Thymus (tissue), 11 donors: Measurements from ENCODE around the gene CX3CL1. TPM values are rescaled to one million over a fixed set of nuclear protein-coding genes. Genes with fewer than 3 reads are reported as not detected.
"Not testable (repeated sequence)": the region's sequence is repeated elsewhere in the genome, so short reads cannot be mapped to it uniquely, and the experiment has no call there.

Experiments used
- DNase-seq, 9 donors: peaks; one replicate each; pipeline ENCODE4 v3.0.0-alpha.2; 2013; ENCODE audit warnings: low spot score in 9 of 9, low read depth in 6 of 9, missing footprints in 1 of 9
- H3K27ac ChIP-seq, 2 donors: one replicate each; pipeline ENCODE4 v1.5.1; 2013; ENCODE audit warnings: control low read depth in 1 of 2, low read depth in 1 of 2, low read length in 1 of 2, mild to moderate bottlenecking in 1 of 2, moderate library complexity in 1 of 2
- H3K27me3 ChIP-seq, 2 donors: one replicate each; pipeline ENCODE4 v1.5.1; 2013; ENCODE audit warnings: low read length in 1 of 2; ENCODE audit not compliant: control insufficient read depth in 2 of 2, insufficient read depth in 1 of 2
- H3K36me3 ChIP-seq, 2 donors: one replicate each; pipeline ENCODE4 v1.5.1; 2013; ENCODE audit warnings: low read length in 1 of 2, mild to moderate bottlenecking in 1 of 2, moderate library complexity in 1 of 2; ENCODE audit not compliant: control insufficient read depth in 2 of 2, insufficient read depth in 2 of 2
- H3K4me1 ChIP-seq, 2 donors: one replicate each; pipeline ENCODE4 v1.5.1; 2013; ENCODE audit warnings: low read length in 2 of 2; ENCODE audit not compliant: control insufficient read depth in 2 of 2, insufficient read depth in 2 of 2
- H3K4me3 ChIP-seq, 2 donors: one replicate each; pipeline ENCODE4 v1.5.1; 2013; ENCODE audit warnings: low read length in 2 of 2, control low read depth in 1 of 2, mild to moderate bottlenecking in 1 of 2
- H3K9me3 ChIP-seq, 2 donors: one replicate each; pipeline ENCODE4 v1.5.1; 2013; ENCODE audit warnings: low read length in 1 of 2, mild to moderate bottlenecking in 1 of 2; ENCODE audit not compliant: control insufficient read depth in 2 of 2, insufficient read depth in 1 of 2
- WGBS: extraction: QIAGEN DNeasy Blood & Tissue Kit; methylation state at CpG from one replicate; pipeline ENCODE4 v1.1.7; 2013; 5-methylcytosine and 5-hydroxymethylcytosine counted together
- polyA plus RNA-seq: library from polyadenylated mRNA; stranded (reverse); fragments of 200-250 nt; gene quantifications from one replicate; pipeline ENCODE4 v1.2.3, GENCODE V29; 2013
- total RNA-seq: library from RNA; stranded (reverse); fragments of 120-200 nt; gene quantifications from one replicate; pipeline ENCODE4 v1.2.4, GENCODE V29; 2013
- donor health status: healthy.

The CX3CL1 gene
- total and polyA plus RNA-seq, 2 donors, result 1.4 to 7.2 TPM

- no peaks in the 10 kb centered on the region for H3K36me3 ChIP-seq
- no peak for DNase-seq
- peaks cover 0 to 4% of the 10 kb centered on the region in 2 donors for H3K27me3 ChIP-seq
- 66% methylated on average over 8 of the region's 8 CpGs for WGBS
- H3K4me3 ChIP-seq, result no peak overlapping the region
- peaks cover 0 to 5% of the 10 kb centered on the region in 2 donors for H3K4me1 ChIP-seq
- H3K9me3 ChIP-seq, result no peaks in the 10 kb centered on the region
- H3K27ac ChIP-seq, result no peak overlapping the region
Observed at GRCh38 chr16:57341441-57342303, 30.6 kb upstream of the CX3CL1 start.

- WGBS, result 95% methylated on average over 9 of the region's 9 CpGs
- H3K36me3 ChIP-seq, H3K27me3 ChIP-seq, H3K9me3 ChIP-seq, DNase-seq, H3K27ac ChIP-seq, H3K4me1 ChIP-seq, H3K4me3 ChIP-seq: not testable (repeated sequence)
Observed at GRCh38 chr16:57342606-57343005, 29.7 kb upstream of the CX3CL1 start.

- Histone ChIP-seq H3K27ac (no peak overlapping the region), H3K4me1 (peaks cover 0 to 5% of the 10 kb centered on the region in 2 donors), H3K9me3 (no peaks in the 10 kb centered on the region), H3K27me3 (peaks cover 0 to 12% of the 10 kb centered on the region in 2 donors), H3K4me3 (no peak overlapping the region), H3K36me3 (no peaks in the 10 kb centered on the region)
- WGBS, result 89% methylated on average over 7 of the region's 7 CpGs
- DNase-seq, result no peak
Observed at GRCh38 chr16:57343221-57343620, 29.1 kb upstream of the CX3CL1 start.

- not testable (repeated sequence) for H3K9me3 ChIP-seq, DNase-seq, H3K36me3 ChIP-seq, H3K4me1 ChIP-seq, H3K27ac ChIP-seq, H3K4me3 ChIP-seq
- peaks cover 4 to 20% of the 10 kb centered on the region in 2 donors for H3K27me3 ChIP-seq
- WGBS, result 96% methylated on average over 5 of the region's 5 CpGs
Observed at GRCh38 chr16:57344094-57344493, 28.2 kb upstream of the CX3CL1 start.

GRCh38 chr16:57345021-57345420 is 27.3 kb upstream of the CX3CL1 start:
- 86% methylated on average over 2 of the region's 2 CpGs for WGBS
- Histone ChIP-seq H3K36me3 (no peaks in the 10 kb centered on the region), H3K4me3 (no peak overlapping the region), H3K4me1 (peaks cover 0 to 15% of the 10 kb centered on the region in 2 donors), H3K27me3 (peaks cover 6 to 28% of the 10 kb centered on the region in 2 donors), H3K9me3 (no peaks in the 10 kb centered on the region), H3K27ac (no peak overlapping the region)
- no peak for DNase-seq

GRCh38 chr16:57345666-57346204 is 26.6 kb upstream of the CX3CL1 start:
- Histone ChIP-seq H3K9me3 (no peaks in the 10 kb centered on the region), H3K4me3 (no peak overlapping the region), H3K27me3 (peaks cover 6 to 33% of the 10 kb centered on the region in 2 donors), H3K36me3 (no peaks in the 10 kb centered on the region), H3K4me1 (peaks cover 0 to 15% of the 10 kb centered on the region in 2 donors), H3K27ac (no peak overlapping the region)
- 41% methylated on average over 3 of the region's 3 CpGs for WGBS
- DNase-seq, result no peak

- Histone ChIP-seq H3K27me3 (peaks cover 6 to 33% of the 10 kb centered on the region in 2 donors), H3K27ac (no peak overlapping the region), H3K4me1 (peaks cover 0 to 10% of the 10 kb centered on the region in 2 donors), H3K4me3 (no peak overlapping the region), H3K36me3 (no peaks in the 10 kb centered on the region), H3K9me3 (no peaks in the 10 kb centered on the region)
- WGBS, result 86% methylated on average over 6 of the region's 6 CpGs
- no peak for DNase-seq
Observed at GRCh38 chr16:57347858-57348257, 24.4 kb upstream of the CX3CL1 start.

GRCh38 chr16:57348327-57348726 is 24.0 kb upstream of the CX3CL1 start:
- H3K4me3 ChIP-seq, result no peak overlapping the region
- WGBS, result 98% methylated on average over 2 of the region's 2 CpGs
- H3K27ac ChIP-seq, result no peak overlapping the region
- H3K9me3 ChIP-seq, result no peaks in the 10 kb centered on the region
- H3K27me3 ChIP-seq, result peaks cover 6 to 33% of the 10 kb centered on the region in 2 donors
- H3K4me1 ChIP-seq, result peaks cover 0 to 10% of the 10 kb centered on the region in 2 donors
- no peaks in the 10 kb centered on the region for H3K36me3 ChIP-seq
- no peak for DNase-seq

- peak in 5 of 9 donors; percentile 5 to 60 (median 22) for DNase-seq
- H3K4me1 ChIP-seq, result peaks cover 0 to 10% of the 10 kb centered on the region in 2 donors
- WGBS, result 12% methylated on average over 14 of the region's 14 CpGs
- H3K27me3 ChIP-seq, result peaks cover 6 to 33% of the 10 kb centered on the region in 2 donors
- no peaks in the 10 kb centered on the region for H3K36me3 ChIP-seq
- no peak overlapping the region for H3K4me3 ChIP-seq
- no peak overlapping the region for H3K27ac ChIP-seq
- H3K9me3 ChIP-seq, result no peaks in the 10 kb centered on the region
Observed at GRCh38 chr16:57349212-57350031, 22.9 kb upstream of the CX3CL1 start.
